ENCODE results near the gene JARID2.

Gene JARID2

GRCh38 chr6:15280961-15281360 lies 35.1 kb downstream of the JARID2 start:
- DNase-seq (ENCODE audit: low spot score) (no peak), ATAC-seq (ENCODE audit: low read depth) (no peak)
- Histone ChIP-seq H3K4me1 (ENCODE audit: insufficient read depth, poor library complexity, severe bottlenecking) (peaks cover 31% of the 10 kb centered on the region), H3K4me3 (ENCODE audit: severe bottlenecking) (no peak overlapping the region), H3K27me3 (ENCODE audit: insufficient read depth, poor library complexity, severe bottlenecking) (no peaks in the 10 kb centered on the region), H3K36me3 (ENCODE audit: low read depth) (no peaks in the 10 kb centered on the region), H3K9me3 (ENCODE audit: severe bottlenecking) (no peaks in the 10 kb centered on the region), H3K27ac (ENCODE audit: poor library complexity, severe bottlenecking) (no peak overlapping the region)
- no peak for TF ChIP-seq CTCF (IDR thresholded peaks at IDR 0.05; ENCODE audit: poor library complexity, severe bottlenecking)

DNA sequence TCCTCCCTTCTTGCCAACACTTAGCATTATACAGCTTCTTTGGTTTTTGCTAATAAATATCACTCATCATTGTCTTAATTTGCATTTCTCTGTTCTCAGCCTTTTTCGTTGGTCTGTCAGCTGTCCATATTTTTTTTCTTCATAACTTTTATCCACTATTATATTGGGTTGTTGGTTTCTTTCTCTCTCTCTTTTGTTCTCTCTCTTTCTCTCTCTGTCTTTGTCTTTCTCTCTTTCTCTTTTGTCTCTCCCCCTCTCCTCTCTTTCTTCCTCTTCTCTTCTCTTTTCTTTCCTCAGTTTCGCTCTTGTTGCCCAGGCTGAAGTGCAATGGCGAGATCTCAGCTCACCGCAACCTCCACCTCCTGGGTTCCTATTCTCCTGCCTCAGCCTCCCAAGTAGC lies 36.5 kb downstream of the JARID2 start:
- Histone ChIP-seq H3K4me3 (ENCODE audit: severe bottlenecking) (no peak overlapping the region), H3K9me3 (ENCODE audit: severe bottlenecking) (no peaks in the 10 kb centered on the region), H3K4me1 (ENCODE audit: insufficient read depth, poor library complexity, severe bottlenecking) (peaks cover 32% of the 10 kb centered on the region), H3K36me3 (ENCODE audit: low read depth) (no peaks in the 10 kb centered on the region), H3K27me3 (ENCODE audit: insufficient read depth, poor library complexity, severe bottlenecking) (no peaks in the 10 kb centered on the region), H3K27ac (ENCODE audit: poor library complexity, severe bottlenecking) (no peak overlapping the region)
- no peak for ATAC-seq (ENCODE audit: low read depth)
- no peak for TF ChIP-seq CTCF (IDR thresholded peaks at IDR 0.05; ENCODE audit: poor library complexity, severe bottlenecking)
- DNase-seq (ENCODE audit: low spot score) = no peak

DNA sequence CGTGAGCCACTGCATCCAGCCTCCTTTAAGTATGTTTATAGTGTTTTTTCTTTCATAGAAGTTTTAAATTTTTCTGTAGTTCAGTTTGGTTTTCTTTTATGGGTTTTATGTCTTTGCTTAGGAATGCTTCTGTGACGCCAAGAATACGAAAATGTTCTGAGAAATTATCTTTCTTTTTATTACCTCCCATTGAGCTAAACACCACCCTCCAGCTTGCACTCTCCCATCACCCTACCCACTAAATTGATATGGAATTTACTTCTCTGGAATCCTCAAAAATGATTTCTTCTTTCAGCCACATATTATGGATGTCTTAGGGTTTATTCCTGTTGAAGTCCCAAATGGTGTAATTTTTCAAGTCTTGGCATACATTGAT lies 38.1 kb downstream of the JARID2 start:
- TF ChIP-seq CTCF (IDR thresholded peaks at IDR 0.05; ENCODE audit: poor library complexity, severe bottlenecking) = no peak
- no peaks in the 10 kb centered on the region for H3K36me3 ChIP-seq (ENCODE audit: low read depth)

DNA sequence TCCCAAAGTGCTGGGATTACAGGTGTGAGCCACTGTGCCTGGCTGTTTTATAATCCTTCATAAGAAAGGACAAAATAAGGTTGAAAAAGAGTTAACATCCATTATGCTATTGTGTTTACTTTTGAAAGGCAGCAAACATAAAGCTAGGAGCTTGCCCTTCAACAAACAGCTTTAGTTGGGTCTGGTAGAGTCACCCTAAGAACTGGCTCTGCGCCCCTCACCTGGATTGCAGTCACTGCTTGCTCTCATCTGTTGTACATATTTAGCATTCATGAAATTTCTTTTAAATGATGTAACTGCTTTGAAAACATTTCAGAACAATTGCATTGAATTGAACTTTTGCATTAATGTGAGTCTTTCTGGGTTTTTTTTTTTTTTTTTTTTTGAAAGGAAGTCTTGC lies 38.9 kb downstream of the JARID2 start:
- ATAC-seq (ENCODE audit: low read depth) (peak; percentile 89), DNase-seq (ENCODE audit: low spot score) (peak; percentile 74)
- peak overlapping the region; percentile 82 for H3K27ac ChIP-seq (ENCODE audit: poor library complexity, severe bottlenecking)
- TF ChIP-seq CTCF (IDR thresholded peaks at IDR 0.05; ENCODE audit: poor library complexity, severe bottlenecking) = no peak
- H3K27me3 ChIP-seq (ENCODE audit: insufficient read depth, poor library complexity, severe bottlenecking) = no peaks in the 10 kb centered on the region
- H3K36me3 ChIP-seq (ENCODE audit: low read depth) = no peaks in the 10 kb centered on the region
- H3K4me1 ChIP-seq (ENCODE audit: insufficient read depth, poor library complexity, severe bottlenecking) = peaks cover 44% of the 10 kb centered on the region
- H3K9me3 ChIP-seq (ENCODE audit: severe bottlenecking) = no peaks in the 10 kb centered on the region
- no peak overlapping the region for H3K4me3 ChIP-seq (ENCODE audit: severe bottlenecking)

More for the DNA sequence above, 38.1 kb downstream of the JARID2 start:
- Histone ChIP-seq H3K4me1 (ENCODE audit: insufficient read depth, poor library complexity, severe bottlenecking) (peaks cover 40% of the 10 kb centered on the region), H3K27ac (ENCODE audit: poor library complexity, severe bottlenecking) (peak overlapping the region; percentile 82), H3K27me3 (ENCODE audit: insufficient read depth, poor library complexity, severe bottlenecking) (no peaks in the 10 kb centered on the region), H3K9me3 (ENCODE audit: severe bottlenecking) (no peaks in the 10 kb centered on the region), H3K4me3 (ENCODE audit: severe bottlenecking) (no peak overlapping the region)
- DNase-seq (ENCODE audit: low spot score) (no peak), ATAC-seq (ENCODE audit: low read depth) (no peak)

GRCh38 chr6:15285682-15286294 lies 39.9 kb downstream of the JARID2 start:
- Histone ChIP-seq H3K4me3 (ENCODE audit: severe bottlenecking) (no peak overlapping the region), H3K4me1 (ENCODE audit: insufficient read depth, poor library complexity, severe bottlenecking) (peaks cover 45% of the 10 kb centered on the region), H3K27ac (ENCODE audit: poor library complexity, severe bottlenecking) (peak overlapping the region; percentile 82), H3K9me3 (ENCODE audit: severe bottlenecking) (no peaks in the 10 kb centered on the region), H3K27me3 (ENCODE audit: insufficient read depth, poor library complexity, severe bottlenecking) (no peaks in the 10 kb centered on the region), H3K36me3 (ENCODE audit: low read depth) (no peaks in the 10 kb centered on the region)
- no peak for ATAC-seq (ENCODE audit: low read depth)
- DNase-seq (ENCODE audit: low spot score) = no peak
- no peak for TF ChIP-seq CTCF (IDR thresholded peaks at IDR 0.05; ENCODE audit: poor library complexity, severe bottlenecking)
